SK-N-SH (cell line): ENCODE results near the gene URM1. TPM values are rescaled to one million over a fixed set of nuclear protein-coding genes. Genes with fewer than 3 reads are reported as not detected.

Experiments used
- CTCF ChIA-PET: fragments of 300-600, 350-600 bp; formaldehyde crosslinking; extraction: SDS; loops from one replicate; lab custom pipeline; 2021; lab: Yijun Ruan, JAX
- POLR2A ChIA-PET: fragments of 350-600 bp; sonication (Branson Sonifier 250); formaldehyde crosslinking; extraction: SDS; loops from one replicate; lab custom pipeline; 2020; ENCODE audit warnings: antibody characterized with exemption, inconsistent platforms; lab: Yijun Ruan, JAX
- DNase-seq: peaks from one replicate; pipeline ENCODE4 v3.0.0; 2012
- H2AFZ ChIP-seq: fragments of 200-600 bp; sonication (generic); 2 replicates; pipeline ENCODE4 v1.8.1; 2016; ENCODE audit warnings: antibody characterized with exemption, mild to moderate bottlenecking, low read depth
- H3F3A ChIP-seq: fragments of 200-600 bp; sonication (generic); replicated peaks from 2 replicates; pipeline ENCODE3; 2016; ENCODE audit warnings: antibody characterized with exemption, mild to moderate bottlenecking; ENCODE audit not compliant: insufficient read depth
- H3K27ac ChIP-seq, 2 experiments: fragments of 200-500 bp in 1 of 2; fragments of 200-600 bp in 1 of 2; sonication (Bioruptor generic) in 1 of 2; sonication (generic), shearing (Covaris generic) in 1 of 2; 2 replicates each; pipeline versions ENCODE4 v1.5.1 to v1.6.1; 2014 to 2016; ENCODE audit warnings: low read depth in 2 of 2, inconsistent platforms in 1 of 2, low read length in 1 of 2, mild to moderate bottlenecking in 1 of 2, mixed read lengths in 1 of 2
- H3K27me3 ChIP-seq: fragments of 200-600 bp; sonication (generic), shearing (Covaris generic); 2 replicates; pipeline ENCODE4 v1.6.1; 2016; ENCODE audit warnings: mixed run types; ENCODE audit not compliant: insufficient read depth
- H3K36me3 ChIP-seq, 2 experiments: fragments of 200-500 bp in 1 of 2; fragments of 200-600 bp in 1 of 2; sonication (Bioruptor generic) in 1 of 2; sonication (generic) in 1 of 2; replicated peaks in 1 of 2; 2 replicates each; pipeline versions ENCODE3 to v1.5.1; 2014 to 2016; ENCODE audit warnings: low read length in 1 of 2, mild to moderate bottlenecking in 1 of 2; ENCODE audit not compliant: insufficient read depth in 2 of 2, control insufficient read depth in 1 of 2
- H3K4me1 ChIP-seq, 2 experiments: fragments of 200-500 bp in 1 of 2; fragments of 200-600 bp in 1 of 2; sonication (Bioruptor generic) in 1 of 2; sonication (generic), shearing (Covaris generic) in 1 of 2; 2 replicates each; pipeline versions ENCODE4 v1.5.1 to v1.6.1; 2014 to 2016; ENCODE audit warnings: low read depth in 1 of 2, low read length in 1 of 2, mixed run types in 1 of 2; ENCODE audit not compliant: insufficient read depth in 2 of 2, control insufficient read depth in 1 of 2
- H3K4me2 ChIP-seq: fragments of 200-600 bp; sonication (generic), shearing (Covaris generic); 2 replicates; pipeline ENCODE4 v1.6.1; 2017; ENCODE audit warnings: mixed run types
- H3K4me3 ChIP-seq, 2 experiments: fragments of 200-500 bp in 1 of 2; fragments of 200-600 bp in 1 of 2; sonication (Bioruptor generic) in 1 of 2; sonication (generic), shearing (Covaris generic) in 1 of 2; 2 replicates each; pipeline versions ENCODE4 v1.5.1 to v1.8.1; 2014 to 2016; ENCODE audit warnings: low read depth in 2 of 2, inconsistent platforms in 1 of 2, low read length in 1 of 2, mild to moderate bottlenecking in 1 of 2, mixed read lengths in 1 of 2, moderate library complexity in 1 of 2
- H3K79me2 ChIP-seq: fragments of 200-600 bp; sonication (generic); 2 replicates; pipeline ENCODE4 v1.8.1; 2017; ENCODE audit warnings: mild to moderate bottlenecking; ENCODE audit not compliant: insufficient read depth
- H3K9ac ChIP-seq: fragments of 200-600 bp; sonication (generic); 2 replicates; pipeline ENCODE4 v1.6.1; 2017; ENCODE audit warnings: mixed run types
- H3K9me2 ChIP-seq: fragments of 200-600 bp; sonication (generic); 2 replicates; pipeline ENCODE4 v1.6.1; 2017; ENCODE audit warnings: mixed run types
- H3K9me3 ChIP-seq: fragments of 200-600 bp; sonication (generic); 2 replicates; pipeline ENCODE4 v1.6.1; 2017; ENCODE audit warnings: mixed run types, mild to moderate bottlenecking, moderate library complexity
- H4K20me1 ChIP-seq: fragments of 200-600 bp; sonication (generic); 2 replicates; pipeline ENCODE4 v1.6.1; 2017; ENCODE audit warnings: mild to moderate bottlenecking, mixed run types; ENCODE audit not compliant: insufficient read depth
- EP300 ChIP-seq, 2 experiments: IDR thresholded peaks; 2 replicates each; pipeline versions ENCODE4 v1.4.0 to v1.6.1; 2012; ENCODE audit warnings: borderline replicate concordance in 1 of 2, low read depth in 1 of 2, low read length in 1 of 2
- GATA2 ChIP-seq: sonication (generic); formaldehyde crosslinking; IDR thresholded peaks from 2 replicates; pipeline ENCODE4 v1.5.0; 2020; ENCODE audit warnings: mild to moderate bottlenecking, missing genetic modification reagents
- JUND ChIP-seq: IDR thresholded peaks from 2 replicates; pipeline ENCODE4 v1.4.0; 2012
- MEF2A ChIP-seq: IDR thresholded peaks from 2 replicates; pipeline ENCODE4 v1.4.0; 2012; ENCODE audit warnings: low read depth, borderline replicate concordance
- MXI1 ChIP-seq: IDR thresholded peaks from 2 replicates; pipeline ENCODE4 v1.6.1; 2012; ENCODE audit warnings: mild to moderate bottlenecking, low read depth, low read length, improper control_type of control experiment
- NFIC ChIP-seq: IDR thresholded peaks from 2 replicates; pipeline ENCODE4 v1.4.0; 2012; ENCODE audit warnings: borderline replicate concordance
- POLR2AphosphoS5 ChIP-seq: IDR thresholded peaks from 2 replicates; pipeline ENCODE4 v1.6.1; 2012; ENCODE audit warnings: low read depth, low read length
- RAD21 ChIP-seq: IDR thresholded peaks from 2 replicates; pipeline ENCODE4 v1.6.1; 2012; ENCODE audit warnings: mild to moderate bottlenecking, low read length
- RFX5 ChIP-seq: IDR thresholded peaks from 2 replicates; pipeline ENCODE4 v1.6.1; 2012; ENCODE audit warnings: mild to moderate bottlenecking, improper control_type of control experiment, low read length
- SMC3 ChIP-seq: IDR thresholded peaks from 2 replicates; pipeline ENCODE4 v1.6.1; 2012; ENCODE audit warnings: low read depth, low read length, improper control_type of control experiment
- TAF1 ChIP-seq: IDR thresholded peaks from 2 replicates; pipeline ENCODE4 v1.6.1; 2012; ENCODE audit warnings: low read depth, mild to moderate bottlenecking, low read length, moderate library complexity, borderline replicate concordance
- TCF12 ChIP-seq: IDR thresholded peaks from 2 replicates; pipeline ENCODE4 v1.4.0; 2012
- TEAD4 ChIP-seq: IDR thresholded peaks from 2 replicates; pipeline ENCODE4 v1.4.0; 2012; ENCODE audit warnings: mild to moderate bottlenecking, borderline replicate concordance; ENCODE audit not compliant: insufficient read depth
- YY1 ChIP-seq: IDR thresholded peaks from 2 replicates; pipeline ENCODE4 v1.4.0; 2012; ENCODE audit warnings: low read depth, mild to moderate bottlenecking
- WGBS: methylation state at CpG from one replicate; pipeline ENCODE4 v1.1.6; 2017; ENCODE audit warnings: low lambda C conversion rate; 5-methylcytosine and 5-hydroxymethylcytosine counted together
- polyA plus RNA-seq, 3 experiments: library from polyadenylated mRNA; depleted of rRNA; stranded (reverse); fragments of >200 nt; gene quantifications; 2 replicates each; pipeline ENCODE4 v1.2.3, GENCODE V29; 2012
- TF ChIP-seq, protein P1 (sequence below): IDR thresholded peaks from 2 replicates; pipeline ENCODE4 v1.4.0; 2012; ENCODE audit warnings: low read depth, borderline replicate concordance
- TF ChIP-seq, protein P2 (sequence below): fragments of 200-600 bp; sonication (generic); IDR thresholded peaks from 2 replicates; pipeline ENCODE4 v1.6.1; 2017; ENCODE audit warnings: antibody characterized with exemption, mild to moderate bottlenecking, moderate library complexity
- TF ChIP-seq, protein P3 (sequence below): fragments of 150-350 bp; IDR thresholded peaks from 2 replicates; pipeline ENCODE4 v1.6.1; 2017; ENCODE audit warnings: antibody characterized with exemption, low read length, low read depth, borderline replicate concordance
- TF ChIP-seq, protein P4 (sequence below): IDR thresholded peaks from 2 replicates; pipeline ENCODE4 v1.6.1; 2012; ENCODE audit warnings: mild to moderate bottlenecking, low read depth, low read length, moderate library complexity

Gene URM1
- polyA plus RNA-seq, 1 of the 3 experiments (the other 2 are of a cell fraction) = 58.9 TPM

DNA sequence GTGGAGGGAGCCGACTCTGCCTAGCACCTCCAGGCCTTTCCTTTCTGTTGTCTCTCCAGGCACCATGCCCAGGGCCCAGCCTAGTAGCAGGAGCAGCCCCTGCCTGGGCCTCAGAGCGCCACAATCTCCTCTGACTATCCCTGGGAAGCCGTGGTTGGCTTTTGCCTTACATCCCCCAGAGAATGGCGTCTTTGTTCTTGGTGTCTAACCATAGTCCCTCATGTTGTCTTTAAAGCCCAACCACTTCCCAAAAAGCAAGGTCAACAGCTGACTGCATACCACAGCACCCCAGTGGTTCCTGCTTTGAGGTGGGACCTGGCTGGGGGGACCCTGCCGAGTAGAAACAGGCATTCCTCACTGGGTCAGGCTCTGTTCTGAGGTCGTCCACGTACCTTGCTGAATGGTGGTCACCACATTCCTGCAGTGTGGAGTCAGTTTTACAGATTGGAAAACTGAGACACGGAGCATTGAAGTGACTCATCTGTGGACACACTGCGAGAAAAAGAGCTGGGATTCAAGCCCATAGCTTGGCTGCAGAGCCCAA lies 35.7 kb downstream of the URM1 start:
- H3K36me3 ChIP-seq = no peaks in the 10 kb centered on the region
- H3K79me2 ChIP-seq = no peaks in the 10 kb centered on the region
- H3K9me2 ChIP-seq = no peaks in the 10 kb centered on the region
- H3K4me2 ChIP-seq = no peak overlapping the region
- H4K20me1 ChIP-seq = no peaks in the 10 kb centered on the region
- no peak overlapping the region for H2AFZ ChIP-seq
- H3F3A ChIP-seq = no peaks in the 10 kb centered on the region
- H3K4me3 ChIP-seq = no peak overlapping the region
- H3K27me3 ChIP-seq = no peaks in the 10 kb centered on the region
- H3K27ac ChIP-seq = no peak overlapping the region
- DNase-seq = no peak
- no peaks in the 10 kb centered on the region; a peak in 1 of 4 replicates for H3K4me1 ChIP-seq
- CTCF ChIA-PET = interaction anchor here (0.8 to 9.3 kb wide), 3 partner anchors 32 to 65 kb away, joined by 3 to 113 read pairs (median 10); no protein-coding TSS in a partner anchor
- H3K9ac ChIP-seq = no peak overlapping the region
- TF ChIP-seq MEF2A (no peak), GATA2 (CRISPR knock-in tag) (no peak), POLR2AphosphoS5 (no peak), YY1 (no peak), SMC3 (no peak), EP300 (IDR thresholded peaks at IDR 0.05; ENCODE audit: borderline replicate concordance in 1 of 2, low read depth in 1 of 2, low read length in 1 of 2) (no peak), RAD21 (no peak), TCF12 (no peak), JUND (no peak), TEAD4 (no peak), MXI1 (no peak), NFIC (no peak), TAF1 (no peak), RFX5 (no peak)
- TF ChIP-seq, protein P1, sequence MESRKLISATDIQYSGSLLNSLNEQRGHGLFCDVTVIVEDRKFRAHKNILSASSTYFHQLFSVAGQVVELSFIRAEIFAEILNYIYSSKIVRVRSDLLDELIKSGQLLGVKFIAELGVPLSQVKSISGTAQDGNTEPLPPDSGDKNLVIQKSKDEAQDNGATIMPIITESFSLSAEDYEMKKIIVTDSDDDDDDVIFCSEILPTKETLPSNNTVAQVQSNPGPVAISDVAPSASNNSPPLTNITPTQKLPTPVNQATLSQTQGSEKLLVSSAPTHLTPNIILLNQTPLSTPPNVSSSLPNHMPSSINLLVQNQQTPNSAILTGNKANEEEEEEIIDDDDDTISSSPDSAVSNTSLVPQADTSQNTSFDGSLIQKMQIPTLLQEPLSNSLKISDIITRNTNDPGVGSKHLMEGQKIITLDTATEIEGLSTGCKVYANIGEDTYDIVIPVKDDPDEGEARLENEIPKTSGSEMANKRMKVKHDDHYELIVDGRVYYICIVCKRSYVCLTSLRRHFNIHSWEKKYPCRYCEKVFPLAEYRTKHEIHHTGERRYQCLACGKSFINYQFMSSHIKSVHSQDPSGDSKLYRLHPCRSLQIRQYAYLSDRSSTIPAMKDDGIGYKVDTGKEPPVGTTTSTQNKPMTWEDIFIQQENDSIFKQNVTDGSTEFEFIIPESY = no peak
- TF ChIP-seq, protein P2, sequence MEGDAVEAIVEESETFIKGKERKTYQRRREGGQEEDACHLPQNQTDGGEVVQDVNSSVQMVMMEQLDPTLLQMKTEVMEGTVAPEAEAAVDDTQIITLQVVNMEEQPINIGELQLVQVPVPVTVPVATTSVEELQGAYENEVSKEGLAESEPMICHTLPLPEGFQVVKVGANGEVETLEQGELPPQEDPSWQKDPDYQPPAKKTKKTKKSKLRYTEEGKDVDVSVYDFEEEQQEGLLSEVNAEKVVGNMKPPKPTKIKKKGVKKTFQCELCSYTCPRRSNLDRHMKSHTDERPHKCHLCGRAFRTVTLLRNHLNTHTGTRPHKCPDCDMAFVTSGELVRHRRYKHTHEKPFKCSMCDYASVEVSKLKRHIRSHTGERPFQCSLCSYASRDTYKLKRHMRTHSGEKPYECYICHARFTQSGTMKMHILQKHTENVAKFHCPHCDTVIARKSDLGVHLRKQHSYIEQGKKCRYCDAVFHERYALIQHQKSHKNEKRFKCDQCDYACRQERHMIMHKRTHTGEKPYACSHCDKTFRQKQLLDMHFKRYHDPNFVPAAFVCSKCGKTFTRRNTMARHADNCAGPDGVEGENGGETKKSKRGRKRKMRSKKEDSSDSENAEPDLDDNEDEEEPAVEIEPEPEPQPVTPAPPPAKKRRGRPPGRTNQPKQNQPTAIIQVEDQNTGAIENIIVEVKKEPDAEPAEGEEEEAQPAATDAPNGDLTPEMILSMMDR = no peak
- TF ChIP-seq, protein P3, sequence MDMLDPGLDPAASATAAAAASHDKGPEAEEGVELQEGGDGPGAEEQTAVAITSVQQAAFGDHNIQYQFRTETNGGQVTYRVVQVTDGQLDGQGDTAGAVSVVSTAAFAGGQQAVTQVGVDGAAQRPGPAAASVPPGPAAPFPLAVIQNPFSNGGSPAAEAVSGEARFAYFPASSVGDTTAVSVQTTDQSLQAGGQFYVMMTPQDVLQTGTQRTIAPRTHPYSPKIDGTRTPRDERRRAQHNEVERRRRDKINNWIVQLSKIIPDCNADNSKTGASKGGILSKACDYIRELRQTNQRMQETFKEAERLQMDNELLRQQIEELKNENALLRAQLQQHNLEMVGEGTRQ = no peak
- TF ChIP-seq, protein P4, sequence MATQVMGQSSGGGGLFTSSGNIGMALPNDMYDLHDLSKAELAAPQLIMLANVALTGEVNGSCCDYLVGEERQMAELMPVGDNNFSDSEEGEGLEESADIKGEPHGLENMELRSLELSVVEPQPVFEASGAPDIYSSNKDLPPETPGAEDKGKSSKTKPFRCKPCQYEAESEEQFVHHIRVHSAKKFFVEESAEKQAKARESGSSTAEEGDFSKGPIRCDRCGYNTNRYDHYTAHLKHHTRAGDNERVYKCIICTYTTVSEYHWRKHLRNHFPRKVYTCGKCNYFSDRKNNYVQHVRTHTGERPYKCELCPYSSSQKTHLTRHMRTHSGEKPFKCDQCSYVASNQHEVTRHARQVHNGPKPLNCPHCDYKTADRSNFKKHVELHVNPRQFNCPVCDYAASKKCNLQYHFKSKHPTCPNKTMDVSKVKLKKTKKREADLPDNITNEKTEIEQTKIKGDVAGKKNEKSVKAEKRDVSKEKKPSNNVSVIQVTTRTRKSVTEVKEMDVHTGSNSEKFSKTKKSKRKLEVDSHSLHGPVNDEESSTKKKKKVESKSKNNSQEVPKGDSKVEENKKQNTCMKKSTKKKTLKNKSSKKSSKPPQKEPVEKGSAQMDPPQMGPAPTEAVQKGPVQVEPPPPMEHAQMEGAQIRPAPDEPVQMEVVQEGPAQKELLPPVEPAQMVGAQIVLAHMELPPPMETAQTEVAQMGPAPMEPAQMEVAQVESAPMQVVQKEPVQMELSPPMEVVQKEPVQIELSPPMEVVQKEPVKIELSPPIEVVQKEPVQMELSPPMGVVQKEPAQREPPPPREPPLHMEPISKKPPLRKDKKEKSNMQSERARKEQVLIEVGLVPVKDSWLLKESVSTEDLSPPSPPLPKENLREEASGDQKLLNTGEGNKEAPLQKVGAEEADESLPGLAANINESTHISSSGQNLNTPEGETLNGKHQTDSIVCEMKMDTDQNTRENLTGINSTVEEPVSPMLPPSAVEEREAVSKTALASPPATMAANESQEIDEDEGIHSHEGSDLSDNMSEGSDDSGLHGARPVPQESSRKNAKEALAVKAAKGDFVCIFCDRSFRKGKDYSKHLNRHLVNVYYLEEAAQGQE = no peak
- 67% methylated on average over 9 of the region's 9 CpGs for WGBS
- POLR2A ChIA-PET = no interaction called here
- H3K9me3 ChIP-seq = no peaks in the 10 kb centered on the region
